Mucosa of descending colon (tissue), 3 donors: Measurements from ENCODE around the gene KLK5. TPM values are rescaled to one million over a fixed set of nuclear protein-coding genes. Genes with fewer than 3 reads are reported as not detected.

Source experiments
- ATAC-seq: fragments of 200-7000 bp; cut with Tn5 transposase; one replicate; pipeline ENCODE4 v1.9.1; 2020; ENCODE audit warnings: mild to moderate bottlenecking, moderate library complexity
- DNase-seq, 3 donors: peaks; one replicate each; pipeline ENCODE4 v3.0.0-alpha.2; 2020
- H3K36me3 ChIP-seq: fragments of 200-600 bp; one replicate; pipeline ENCODE4 v1.8.0; 2021; ENCODE audit warnings: low read depth, mild to moderate bottlenecking
- H3K4me1 ChIP-seq: fragments of 200-600 bp; one replicate; pipeline ENCODE4 v1.8.0; 2021; ENCODE audit warnings: low read depth, mild to moderate bottlenecking
- H3K4me3 ChIP-seq: fragments of 200-600 bp; one replicate; pipeline ENCODE4 v1.8.0; 2021; ENCODE audit warnings: mild to moderate bottlenecking
- H3K9me3 ChIP-seq: fragments of 200-600 bp; one replicate; pipeline ENCODE4 v1.8.0; 2021; ENCODE audit warnings: mild to moderate bottlenecking
- CTCF ChIP-seq: fragments of 200-600 bp; IDR thresholded peaks from one replicate; pipeline ENCODE4 v1.8.0; 2022; ENCODE audit warnings: antibody characterized with exemption, mild to moderate bottlenecking
- intact Hi-C, 2 donors: fragments of 100-400 bp; cut with DNase I in 1 of 2; cut with micrococcal nuclease in 1 of 2; formaldehyde crosslinking; loops; one replicate each; pipeline versions ENCODE4 v1.11.0 to v1.11.1; 2022; cut with DNase I, micrococcal nuclease
- total RNA-seq, 3 donors: library from RNA; stranded (reverse); fragmentation: NEBNext Ultra II Directional in 2 of 3; extraction: Animal tissue kit (Norgen Biotek cat#: 25700) in 2 of 3; gene quantifications; one replicate each; pipeline versions ENCODE4 v1.2.1 to v1.2.4, GENCODE V29; 2021 to 2023
- donor health status: DM: no; HTN: no; CAD: no; lungs with moderate emphysema.
- donor health status: DM: no; HTN: no; CAD: no.
- donor health status: DM: no; HTN: yes; CAD: no.

KLK5 gene
- total RNA-seq, 3 donors from 2014 or later = not detected

- intact Hi-C loops = no loop called here
- no peaks in the 10 kb centered on the region for H3K36me3 ChIP-seq
- ATAC-seq (no peak), DNase-seq (no peak)
- H3K9me3 ChIP-seq = no peaks in the 10 kb centered on the region
- H3K4me1 ChIP-seq = no peaks in the 10 kb centered on the region
- TF ChIP-seq CTCF = no peak
- no peak overlapping the region for H3K4me3 ChIP-seq
These were observed 4.7 kb upstream of the KLK5 start for GRCh38 chr19:50957587-50957986.

GRCh38 chr19:50949861-50950260 lies 3.0 kb downstream of the KLK5 start:
- H3K9me3 ChIP-seq = no peaks in the 10 kb centered on the region
- no peak for TF ChIP-seq CTCF

DNA sequence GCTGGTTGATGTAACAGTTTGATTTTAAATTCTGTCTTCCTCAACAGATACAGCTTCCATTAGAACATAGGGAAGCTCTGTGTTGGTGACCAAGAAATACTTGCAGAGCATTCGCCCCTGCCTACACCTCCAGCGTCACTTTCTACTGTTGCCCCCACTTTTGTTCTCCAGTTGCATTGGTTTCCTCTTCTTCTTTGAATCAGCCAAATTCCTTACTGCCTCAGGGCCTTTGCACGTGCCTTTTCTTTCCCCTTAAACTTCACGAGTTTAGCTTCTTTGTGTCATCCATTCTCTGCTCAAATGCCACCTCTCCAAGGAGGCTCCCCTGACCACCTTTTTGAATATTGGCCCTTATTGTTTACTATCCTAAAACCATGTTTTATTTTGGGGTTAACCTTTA lies 5.7 kb downstream of the KLK5 start:
- intact Hi-C loops = no loop called here
- Histone ChIP-seq H3K9me3 (no peaks in the 10 kb centered on the region), H3K4me1 (no peaks in the 10 kb centered on the region), H3K4me3 (no peak overlapping the region), H3K36me3 (no peaks in the 10 kb centered on the region)
- no peak for ATAC-seq
- DNase-seq = no peak
- no peak for TF ChIP-seq CTCF

More at GRCh38 chr19:50949861-50950260, 3.0 kb downstream of the KLK5 start:
- DNase-seq (no peak), ATAC-seq (no peak)
- intact Hi-C loops = no loop called here
- Histone ChIP-seq H3K4me1 (no peaks in the 10 kb centered on the region), H3K36me3 (no peaks in the 10 kb centered on the region), H3K4me3 (no peak overlapping the region)

GRCh38 chr19:50944795-50945194 lies 8.0 kb downstream of the KLK5 start:
- no peak for DNase-seq
- no peaks in the 10 kb centered on the region for H3K9me3 ChIP-seq
- no peak overlapping the region for H3K4me3 ChIP-seq
- H3K36me3 ChIP-seq = no peaks in the 10 kb centered on the region
- ATAC-seq = no peak
- TF ChIP-seq CTCF = no peak
- intact Hi-C loops = no loop called here
- no peaks in the 10 kb centered on the region for H3K4me1 ChIP-seq

DNA sequence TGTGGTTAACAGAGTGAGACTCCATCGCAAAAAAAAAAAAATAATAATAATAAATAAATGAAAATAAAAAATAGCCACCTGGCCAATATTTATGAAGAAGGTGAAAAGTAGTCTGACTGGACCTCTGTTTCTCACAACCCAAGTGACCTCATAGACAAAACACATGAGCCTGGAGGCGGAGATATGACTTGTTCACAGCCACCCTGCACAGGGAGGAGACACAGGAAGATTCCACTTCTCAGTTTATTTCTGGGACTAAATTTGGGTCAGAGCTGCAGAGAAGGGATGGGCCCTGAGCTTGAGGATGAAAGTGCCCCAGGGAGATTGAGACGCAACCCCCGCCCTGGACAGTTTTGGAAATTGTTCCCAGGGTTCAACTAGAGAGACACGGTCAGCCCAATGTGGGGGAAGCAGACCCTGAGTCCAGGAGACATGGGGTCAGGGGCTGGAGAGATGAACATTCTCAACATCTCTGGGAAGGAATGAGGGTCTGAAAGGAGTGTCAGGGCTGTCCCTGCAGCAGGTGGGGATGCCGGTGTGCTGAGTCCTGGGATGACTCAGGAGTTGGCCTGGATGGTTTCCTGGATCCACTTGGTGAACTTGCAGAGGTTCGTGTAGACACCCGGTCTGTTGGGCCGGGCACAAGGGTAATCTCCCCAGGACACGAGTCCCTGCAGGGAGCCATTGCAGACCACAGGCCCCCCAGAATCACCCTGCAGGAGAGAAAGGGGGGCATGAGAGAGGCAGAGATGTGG lies 9.6 kb downstream of the KLK5 start:
- intact Hi-C loops = no loop called here
- ATAC-seq = no peak
- no peaks in the 10 kb centered on the region for H3K9me3 ChIP-seq
- H3K4me3 ChIP-seq = no peak overlapping the region
- H3K36me3 ChIP-seq = no peaks in the 10 kb centered on the region
- DNase-seq = no peak
- TF ChIP-seq CTCF = no peak
- no peaks in the 10 kb centered on the region for H3K4me1 ChIP-seq
